Liver (tissue), 9 donors: Measurements from ENCODE around the gene ETV6. TPM values are rescaled to one million over a fixed set of nuclear protein-coding genes. Genes with fewer than 3 reads are reported as not detected.

ENCODE experiments used
- DNase-seq: peaks from one replicate; pipeline ENCODE4 v3.0.0-alpha.2; 2017; ENCODE audit warnings: low spot score
- H3K27ac ChIP-seq, 2 donors: one replicate each; pipeline ENCODE4 v1.7.0; 2013; ENCODE audit warnings: inconsistent platforms in 2 of 2, low read length in 2 of 2, control low read depth in 1 of 2, low read depth in 1 of 2, mild to moderate bottlenecking in 1 of 2
- H3K27me3 ChIP-seq, 4 donors: one replicate each; pipeline versions ENCODE4 v1.6.1 to v1.7.0; 2013; ENCODE audit warnings: low read length in 3 of 4, inconsistent platforms in 1 of 4, mild to moderate bottlenecking in 1 of 4, moderate library complexity in 1 of 4; ENCODE audit not compliant: control insufficient read depth in 4 of 4, insufficient read depth in 4 of 4
- H3K36me3 ChIP-seq, 4 donors: one replicate each; pipeline versions ENCODE4 v1.6.1 to v1.7.0; 2013; ENCODE audit warnings: low read length in 3 of 4, mild to moderate bottlenecking in 3 of 4, low read depth in 1 of 4, moderate library complexity in 1 of 4; ENCODE audit not compliant: control insufficient read depth in 4 of 4, insufficient read depth in 3 of 4
- H3K4me1 ChIP-seq, 4 donors: one replicate each; pipeline versions ENCODE4 v1.6.1 to v1.7.0; 2013; ENCODE audit warnings: low read length in 3 of 4, mild to moderate bottlenecking in 3 of 4, moderate library complexity in 1 of 4; ENCODE audit not compliant: control insufficient read depth in 4 of 4, insufficient read depth in 4 of 4
- H3K4me3 ChIP-seq, 3 donors: one replicate each; pipeline versions ENCODE4 v1.6.1 to v1.7.0; 2013; ENCODE audit warnings: low read length in 3 of 3, control low read depth in 1 of 3, low read depth in 1 of 3, mild to moderate bottlenecking in 1 of 3
- H3K9ac ChIP-seq, 2 donors: one replicate each; pipeline ENCODE4 v1.7.0; 2013; ENCODE audit warnings: low read length in 2 of 2, mild to moderate bottlenecking in 2 of 2, moderate library complexity in 2 of 2, control low read depth in 1 of 2, low read depth in 1 of 2
- H3K9me3 ChIP-seq, 4 donors: one replicate each; pipeline versions ENCODE4 v1.6.1 to v1.7.0; 2013; ENCODE audit warnings: low read length in 3 of 4; ENCODE audit not compliant: control insufficient read depth in 4 of 4
- EGR1 ChIP-seq, 2 donors: IDR thresholded peaks; 2 replicates each; pipeline ENCODE4 v1.6.1; 2016 to 2018; ENCODE audit warnings: antibody characterized with exemption in 2 of 2, low read depth in 2 of 2
- FOXA1 ChIP-seq: IDR thresholded peaks from 2 replicates; pipeline ENCODE4 v1.6.1; 2016; ENCODE audit warnings: antibody characterized with exemption
- FOXA2 ChIP-seq: IDR thresholded peaks from 2 replicates; pipeline ENCODE4 v1.6.1; 2016; ENCODE audit warnings: antibody characterized with exemption
- GABPA ChIP-seq, 2 donors: IDR thresholded peaks in 1 of 2; conservative IDR thresholded peaks in 1 of 2; 2 replicates each; pipeline ENCODE4 v1.6.1; 2016; ENCODE audit warnings: antibody characterized with exemption in 2 of 2, mild to moderate bottlenecking in 1 of 2, moderate library complexity in 1 of 2
- JUND ChIP-seq, 2 donors: IDR thresholded peaks; 2 replicates each; pipeline ENCODE4 v1.6.1; 2016; ENCODE audit warnings: antibody characterized with exemption in 2 of 2
- NR2F2 ChIP-seq: IDR thresholded peaks from 2 replicates; pipeline ENCODE4 v1.6.1; 2016; ENCODE audit warnings: antibody characterized with exemption
- RAD21 ChIP-seq, 2 donors: IDR thresholded peaks; 2 replicates each; pipeline ENCODE4 v1.6.1; 2016; ENCODE audit warnings: antibody characterized with exemption in 2 of 2, mild to moderate bottlenecking in 2 of 2
- RXRA ChIP-seq, 2 donors: IDR thresholded peaks; 2 replicates each; pipeline ENCODE4 v1.6.1; 2017 to 2018; ENCODE audit warnings: antibody characterized with exemption in 2 of 2, mild to moderate bottlenecking in 1 of 2
- SP1 ChIP-seq: IDR thresholded peaks from 2 replicates; pipeline ENCODE4 v1.6.1; 2018; ENCODE audit warnings: antibody characterized with exemption, mild to moderate bottlenecking
- YY1 ChIP-seq: IDR thresholded peaks from 2 replicates; pipeline ENCODE4 v1.6.1; 2016; ENCODE audit warnings: antibody characterized with exemption, mild to moderate bottlenecking
- WGBS: extraction: QIAGEN DNeasy Blood & Tissue Kit; methylation state at CpG from one replicate; pipeline ENCODE4 v1.1.7; 2013; 5-methylcytosine and 5-hydroxymethylcytosine counted together
- polyA plus RNA-seq, 2 donors: library from polyadenylated mRNA; stranded (reverse) in 1 of 2; unstranded in 1 of 2; fragments of 200-250 nt in 1 of 2; fragments of >200 nt in 1 of 2; fragmentation: Nextera tagmentation in 1 of 2; extraction: Ambion mirVana in 1 of 2; gene quantifications; one replicate each; pipeline versions ENCODE4 v1.2.1 to v1.2.3, GENCODE V29; 2013 to 2015
- total RNA-seq, 2 donors: library from RNA; depleted of rRNA; stranded (reverse); fragments of >200 nt; gene quantifications; one replicate each; pipeline ENCODE4 v1.2.3, GENCODE V29; 2014
- TF ChIP-seq, protein P1 (sequence below): IDR thresholded peaks from 2 replicates; pipeline ENCODE4 v1.6.1; 2016; ENCODE audit warnings: antibody characterized with exemption
- TF ChIP-seq, protein P2 (sequence below): IDR thresholded peaks from 2 replicates; pipeline ENCODE4 v1.6.1; 2016; ENCODE audit warnings: antibody characterized with exemption
- TF ChIP-seq, protein P3 (sequence below): fragments of 150-350 bp; IDR thresholded peaks from 2 replicates; pipeline ENCODE4 v1.5.1; 2017; ENCODE audit warnings: improper control_type of control experiment, low read depth, low read length; ENCODE audit not compliant: missing input control
- TF ChIP-seq, protein P4 (sequence below): IDR thresholded peaks from 2 replicates; pipeline ENCODE4 v1.6.1; 2016; ENCODE audit warnings: antibody characterized with exemption, mild to moderate bottlenecking
- TF ChIP-seq, protein P5 (sequence below): IDR thresholded peaks from 2 replicates; pipeline ENCODE4 v1.6.1; 2016; ENCODE audit warnings: antibody characterized with exemption
- donor health status: healthy.
- donor health status: healthy.
- donor health status: healthy.
- donor health status: healthy.
- donor health status: healthy.

Gene ETV6
- total and polyA plus RNA-seq, 4 donors = 2.0 to 6.2 (median 3.5) TPM

DNA sequence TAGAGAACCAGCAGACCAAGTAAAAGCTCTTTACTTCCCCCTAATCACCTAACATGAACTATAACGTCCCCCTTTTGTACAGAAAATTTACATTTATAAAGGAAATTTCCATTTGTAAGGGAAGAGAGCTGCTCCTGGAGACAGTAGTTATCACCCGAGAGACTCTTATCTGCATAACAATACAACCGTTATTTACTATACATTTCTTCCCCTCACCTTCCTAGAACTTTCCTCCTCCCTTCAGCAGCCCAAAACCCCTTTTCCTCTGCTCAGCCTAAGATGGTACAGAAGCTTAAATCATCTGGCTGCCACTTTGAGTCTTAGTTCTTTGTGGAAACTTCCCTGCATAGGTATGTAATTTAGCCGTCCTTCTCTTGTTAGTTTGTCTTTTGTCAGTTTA is 40.4 kb upstream of the ETV6 start:
- Histone ChIP-seq H3K9me3 (no peaks in the 10 kb centered on the region), H3K27ac (no peak overlapping the region), H3K36me3 (no peaks in the 10 kb centered on the region), H3K4me1 (peaks cover 5 to 15% (median 10%) of the 10 kb centered on the region in 4 donors), H3K4me3 (no peak overlapping the region), H3K9ac (no peak overlapping the region), H3K27me3 (no peaks in the 10 kb centered on the region)
- TF ChIP-seq, protein P1, sequence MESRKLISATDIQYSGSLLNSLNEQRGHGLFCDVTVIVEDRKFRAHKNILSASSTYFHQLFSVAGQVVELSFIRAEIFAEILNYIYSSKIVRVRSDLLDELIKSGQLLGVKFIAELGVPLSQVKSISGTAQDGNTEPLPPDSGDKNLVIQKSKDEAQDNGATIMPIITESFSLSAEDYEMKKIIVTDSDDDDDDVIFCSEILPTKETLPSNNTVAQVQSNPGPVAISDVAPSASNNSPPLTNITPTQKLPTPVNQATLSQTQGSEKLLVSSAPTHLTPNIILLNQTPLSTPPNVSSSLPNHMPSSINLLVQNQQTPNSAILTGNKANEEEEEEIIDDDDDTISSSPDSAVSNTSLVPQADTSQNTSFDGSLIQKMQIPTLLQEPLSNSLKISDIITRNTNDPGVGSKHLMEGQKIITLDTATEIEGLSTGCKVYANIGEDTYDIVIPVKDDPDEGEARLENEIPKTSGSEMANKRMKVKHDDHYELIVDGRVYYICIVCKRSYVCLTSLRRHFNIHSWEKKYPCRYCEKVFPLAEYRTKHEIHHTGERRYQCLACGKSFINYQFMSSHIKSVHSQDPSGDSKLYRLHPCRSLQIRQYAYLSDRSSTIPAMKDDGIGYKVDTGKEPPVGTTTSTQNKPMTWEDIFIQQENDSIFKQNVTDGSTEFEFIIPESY = no peak
- no peak for TF ChIP-seq FOXA1
- TF ChIP-seq, protein P2, sequence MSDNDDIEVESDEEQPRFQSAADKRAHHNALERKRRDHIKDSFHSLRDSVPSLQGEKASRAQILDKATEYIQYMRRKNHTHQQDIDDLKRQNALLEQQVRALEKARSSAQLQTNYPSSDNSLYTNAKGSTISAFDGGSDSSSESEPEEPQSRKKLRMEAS = no peak
- TF ChIP-seq, protein P3, sequence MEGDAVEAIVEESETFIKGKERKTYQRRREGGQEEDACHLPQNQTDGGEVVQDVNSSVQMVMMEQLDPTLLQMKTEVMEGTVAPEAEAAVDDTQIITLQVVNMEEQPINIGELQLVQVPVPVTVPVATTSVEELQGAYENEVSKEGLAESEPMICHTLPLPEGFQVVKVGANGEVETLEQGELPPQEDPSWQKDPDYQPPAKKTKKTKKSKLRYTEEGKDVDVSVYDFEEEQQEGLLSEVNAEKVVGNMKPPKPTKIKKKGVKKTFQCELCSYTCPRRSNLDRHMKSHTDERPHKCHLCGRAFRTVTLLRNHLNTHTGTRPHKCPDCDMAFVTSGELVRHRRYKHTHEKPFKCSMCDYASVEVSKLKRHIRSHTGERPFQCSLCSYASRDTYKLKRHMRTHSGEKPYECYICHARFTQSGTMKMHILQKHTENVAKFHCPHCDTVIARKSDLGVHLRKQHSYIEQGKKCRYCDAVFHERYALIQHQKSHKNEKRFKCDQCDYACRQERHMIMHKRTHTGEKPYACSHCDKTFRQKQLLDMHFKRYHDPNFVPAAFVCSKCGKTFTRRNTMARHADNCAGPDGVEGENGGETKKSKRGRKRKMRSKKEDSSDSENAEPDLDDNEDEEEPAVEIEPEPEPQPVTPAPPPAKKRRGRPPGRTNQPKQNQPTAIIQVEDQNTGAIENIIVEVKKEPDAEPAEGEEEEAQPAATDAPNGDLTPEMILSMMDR = no peak
- no peak for TF ChIP-seq GABPA (IDR thresholded peaks at IDR 0.05 in 1 of 2, conservative IDR thresholded peaks at IDR 0.05 in 1 of 2)
- no peak for TF ChIP-seq NR2F2
- TF ChIP-seq RAD21 (IDR thresholded peaks at IDR 0.05) = no peak
- TF ChIP-seq, protein P4, sequence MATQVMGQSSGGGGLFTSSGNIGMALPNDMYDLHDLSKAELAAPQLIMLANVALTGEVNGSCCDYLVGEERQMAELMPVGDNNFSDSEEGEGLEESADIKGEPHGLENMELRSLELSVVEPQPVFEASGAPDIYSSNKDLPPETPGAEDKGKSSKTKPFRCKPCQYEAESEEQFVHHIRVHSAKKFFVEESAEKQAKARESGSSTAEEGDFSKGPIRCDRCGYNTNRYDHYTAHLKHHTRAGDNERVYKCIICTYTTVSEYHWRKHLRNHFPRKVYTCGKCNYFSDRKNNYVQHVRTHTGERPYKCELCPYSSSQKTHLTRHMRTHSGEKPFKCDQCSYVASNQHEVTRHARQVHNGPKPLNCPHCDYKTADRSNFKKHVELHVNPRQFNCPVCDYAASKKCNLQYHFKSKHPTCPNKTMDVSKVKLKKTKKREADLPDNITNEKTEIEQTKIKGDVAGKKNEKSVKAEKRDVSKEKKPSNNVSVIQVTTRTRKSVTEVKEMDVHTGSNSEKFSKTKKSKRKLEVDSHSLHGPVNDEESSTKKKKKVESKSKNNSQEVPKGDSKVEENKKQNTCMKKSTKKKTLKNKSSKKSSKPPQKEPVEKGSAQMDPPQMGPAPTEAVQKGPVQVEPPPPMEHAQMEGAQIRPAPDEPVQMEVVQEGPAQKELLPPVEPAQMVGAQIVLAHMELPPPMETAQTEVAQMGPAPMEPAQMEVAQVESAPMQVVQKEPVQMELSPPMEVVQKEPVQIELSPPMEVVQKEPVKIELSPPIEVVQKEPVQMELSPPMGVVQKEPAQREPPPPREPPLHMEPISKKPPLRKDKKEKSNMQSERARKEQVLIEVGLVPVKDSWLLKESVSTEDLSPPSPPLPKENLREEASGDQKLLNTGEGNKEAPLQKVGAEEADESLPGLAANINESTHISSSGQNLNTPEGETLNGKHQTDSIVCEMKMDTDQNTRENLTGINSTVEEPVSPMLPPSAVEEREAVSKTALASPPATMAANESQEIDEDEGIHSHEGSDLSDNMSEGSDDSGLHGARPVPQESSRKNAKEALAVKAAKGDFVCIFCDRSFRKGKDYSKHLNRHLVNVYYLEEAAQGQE = no peak
- no peak for TF ChIP-seq RXRA (IDR thresholded peaks at IDR 0.05)
- no peak for TF ChIP-seq SP1
- no peak for TF ChIP-seq FOXA2
- no peak for TF ChIP-seq YY1
- no peak for DNase-seq
- 91% methylated on average over 4 of the region's 4 CpGs for WGBS

DNA sequence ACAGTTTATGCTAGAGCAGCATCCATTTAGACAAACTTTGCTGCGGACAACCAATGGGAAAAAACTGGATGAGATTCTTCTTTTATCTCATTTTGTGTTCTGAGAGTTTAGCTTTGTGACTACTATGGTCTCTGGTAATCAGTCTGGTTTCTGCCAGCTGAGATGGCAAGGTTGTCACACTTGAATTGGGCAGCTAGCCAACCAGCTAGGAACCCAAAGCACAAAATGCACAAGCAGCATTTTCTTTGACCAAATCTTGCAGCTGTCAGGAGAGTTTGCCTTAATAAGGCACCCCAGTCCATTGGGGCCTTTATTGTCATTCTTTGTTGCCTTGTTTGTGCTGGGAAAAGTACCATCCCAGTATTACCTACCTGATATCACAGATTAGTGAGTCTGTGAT is 34.0 kb upstream of the ETV6 start:
- Histone ChIP-seq H3K4me1 (peaks cover 0 to 7% (median 5%) of the 10 kb centered on the region in 4 donors), H3K27me3 (no peaks in the 10 kb centered on the region), H3K4me3 (no peak overlapping the region), H3K27ac (no peak overlapping the region), H3K9me3 (no peaks in the 10 kb centered on the region), H3K36me3 (no peaks in the 10 kb centered on the region), H3K9ac (no peak overlapping the region)
- DNase-seq = no peak
- 97% methylated on average over 1 of the region's 1 CpG for WGBS
- no peak for TF ChIP-seq FOXA2
- TF ChIP-seq EGR1 (IDR thresholded peaks at IDR 0.05; ENCODE audit: low read depth in 2 of 2) = no peak
- TF ChIP-seq JUND (IDR thresholded peaks at IDR 0.05) = no peak
- TF ChIP-seq, protein P2 = no peak
- TF ChIP-seq, protein P4 = no peak
- TF ChIP-seq GABPA (IDR thresholded peaks at IDR 0.05 in 1 of 2, conservative IDR thresholded peaks at IDR 0.05 in 1 of 2) = no peak
- TF ChIP-seq, protein P1 = no peak
- TF ChIP-seq, protein P5, sequence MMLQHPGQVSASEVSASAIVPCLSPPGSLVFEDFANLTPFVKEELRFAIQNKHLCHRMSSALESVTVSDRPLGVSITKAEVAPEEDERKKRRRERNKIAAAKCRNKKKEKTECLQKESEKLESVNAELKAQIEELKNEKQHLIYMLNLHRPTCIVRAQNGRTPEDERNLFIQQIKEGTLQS = no peak
